Bronchial epithelial cell (primary cell): ENCODE measurements around the gene KSR1. TPM values are rescaled to one million over a fixed set of nuclear protein-coding genes. Genes with fewer than 3 reads are reported as not detected.

Experiments used
- DNase-seq: peaks from one replicate; pipeline ENCODE4 v3.0.0-alpha.2; 2010; ENCODE audit warnings: low read depth
- FAIRE-seq: peaks from 2 replicates; lab custom pipeline; 2011; peaks lifted over from hg19 to GRCh38; lab: Jason Lieb, UNC
- H3K27me3 ChIP-seq: 2 replicates; pipeline ENCODE4 v1.5.1; 2011; ENCODE audit warnings: low read length; ENCODE audit not compliant: control insufficient read depth, insufficient read depth
- H3K36me3 ChIP-seq: 2 replicates; pipeline ENCODE4 v1.5.1; 2011; ENCODE audit warnings: low read length; ENCODE audit not compliant: control insufficient read depth, insufficient read depth
- H3K4me3 ChIP-seq: 2 replicates; pipeline ENCODE4 v1.5.1; 2011; ENCODE audit warnings: mild to moderate bottlenecking, low read depth, low read length, control low read depth
- CTCF ChIP-seq: IDR thresholded peaks from 2 replicates; pipeline ENCODE4 v1.5.1; 2011; ENCODE audit warnings: mild to moderate bottlenecking, moderate library complexity, low read length, control low read depth, inconsistent platforms; ENCODE audit not compliant: insufficient read depth, severe bottlenecking
- total RNA-seq: library from RNA; depleted of rRNA; stranded (reverse); fragments of >200 nt; gene quantifications from 2 replicates; pipeline ENCODE4 v1.2.1, GENCODE V29; 2014

The KSR1 gene
- total RNA-seq, 1 donor from 2014 or later: 0.53 TPM

- FAIRE-seq (no peak), DNase-seq (no peak)
- no peak overlapping the region for H3K4me3 ChIP-seq
- TF ChIP-seq CTCF: no peak
- H3K27me3 ChIP-seq: no peaks in the 10 kb centered on the region
- H3K36me3 ChIP-seq: no peaks in the 10 kb centered on the region
These were observed 75.3 kb downstream of the KSR1 start for GRCh38 chr17:27531469-27531961.

GRCh38 chr17:27532269-27533263, 76.3 kb downstream of the KSR1 start:
- H3K4me3 ChIP-seq: no peak overlapping the region
- H3K27me3 ChIP-seq: no peaks in the 10 kb centered on the region
- FAIRE-seq (peak; percentile 28), DNase-seq (peak; percentile 51)
- no peak for TF ChIP-seq CTCF
- no peaks in the 10 kb centered on the region for H3K36me3 ChIP-seq

GRCh38 chr17:27533874-27534815, 77.9 kb downstream of the KSR1 start:
- FAIRE-seq (no peak), DNase-seq (peak; percentile 61)
- H3K27me3 ChIP-seq: no peaks in the 10 kb centered on the region
- H3K36me3 ChIP-seq: no peaks in the 10 kb centered on the region
- no peak for TF ChIP-seq CTCF
- H3K4me3 ChIP-seq: no peak overlapping the region

GRCh38 chr17:27535178-27535928, 79.1 kb downstream of the KSR1 start:
- no peak overlapping the region for H3K4me3 ChIP-seq
- no peak for FAIRE-seq

More at GRCh38 chr17:27535178-27535928, 79.1 kb downstream of the KSR1 start:
- DNase-seq: no peak
- no peaks in the 10 kb centered on the region for H3K27me3 ChIP-seq
- no peaks in the 10 kb centered on the region for H3K36me3 ChIP-seq
- no peak for TF ChIP-seq CTCF
